H1 (cell line): ENCODE measurements around the gene PRSS12. TPM values are rescaled to one million over a fixed set of nuclear protein-coding genes. Genes with fewer than 3 reads are reported as not detected.

Experiments
- polyA plus RNA-seq, 7 experiments: library from polyadenylated mRNA; depleted of rRNA in 3 of 7; stranded (reverse) in 5 of 7; unstranded in 2 of 7; fragments of >200 nt in 5 of 7; fragments of 200-250 nt in 2 of 7; gene quantifications; 1 replicate in 5 of 7; 2 replicates in 1 of 7; 4 replicates in 1 of 7; pipeline versions ENCODE4 v1.2.1 to v1.2.3, GENCODE V29; 2011 to 2013; ENCODE audit warnings: missing spikeins in 2 of 7, mixed read lengths in 2 of 7
- total RNA-seq: library from RNA; stranded (reverse); fragmentation: NEBNext Ultra II Directional; extraction: Animal tissue kit (Norgen Biotek cat#: 25700); gene quantifications from 2 replicates; pipeline ENCODE4 v1.2.1, GENCODE V29; 2021
- TF ChIP-seq, protein P1 (sequence below): IDR thresholded peaks from 2 replicates; pipeline ENCODE4 v1.6.1; 2011; ENCODE audit warnings: low read length, improper control_type of control experiment
- TF ChIP-seq, protein P2 (sequence below), 3 experiments: IDR thresholded peaks; 1 replicate in 2 of 3; 2 replicates in 1 of 3; pipeline versions ENCODE4 v1.5.1 to v1.6.1; 2011; ENCODE audit warnings: low read length in 3 of 3, mild to moderate bottlenecking in 3 of 3, inconsistent platforms in 2 of 3, low read depth in 1 of 3, moderate library complexity in 1 of 3; ENCODE audit not compliant: insufficient read depth in 1 of 3; ENCODE audit errors: control extremely low read depth in 1 of 3

Gene PRSS12
- total and polyA plus RNA-seq, 2 of the 8 experiments (the other 6 are each of a cell fraction or from before 2014, with no cell fraction given) = 2.6 to 9.3 TPM

DNA sequence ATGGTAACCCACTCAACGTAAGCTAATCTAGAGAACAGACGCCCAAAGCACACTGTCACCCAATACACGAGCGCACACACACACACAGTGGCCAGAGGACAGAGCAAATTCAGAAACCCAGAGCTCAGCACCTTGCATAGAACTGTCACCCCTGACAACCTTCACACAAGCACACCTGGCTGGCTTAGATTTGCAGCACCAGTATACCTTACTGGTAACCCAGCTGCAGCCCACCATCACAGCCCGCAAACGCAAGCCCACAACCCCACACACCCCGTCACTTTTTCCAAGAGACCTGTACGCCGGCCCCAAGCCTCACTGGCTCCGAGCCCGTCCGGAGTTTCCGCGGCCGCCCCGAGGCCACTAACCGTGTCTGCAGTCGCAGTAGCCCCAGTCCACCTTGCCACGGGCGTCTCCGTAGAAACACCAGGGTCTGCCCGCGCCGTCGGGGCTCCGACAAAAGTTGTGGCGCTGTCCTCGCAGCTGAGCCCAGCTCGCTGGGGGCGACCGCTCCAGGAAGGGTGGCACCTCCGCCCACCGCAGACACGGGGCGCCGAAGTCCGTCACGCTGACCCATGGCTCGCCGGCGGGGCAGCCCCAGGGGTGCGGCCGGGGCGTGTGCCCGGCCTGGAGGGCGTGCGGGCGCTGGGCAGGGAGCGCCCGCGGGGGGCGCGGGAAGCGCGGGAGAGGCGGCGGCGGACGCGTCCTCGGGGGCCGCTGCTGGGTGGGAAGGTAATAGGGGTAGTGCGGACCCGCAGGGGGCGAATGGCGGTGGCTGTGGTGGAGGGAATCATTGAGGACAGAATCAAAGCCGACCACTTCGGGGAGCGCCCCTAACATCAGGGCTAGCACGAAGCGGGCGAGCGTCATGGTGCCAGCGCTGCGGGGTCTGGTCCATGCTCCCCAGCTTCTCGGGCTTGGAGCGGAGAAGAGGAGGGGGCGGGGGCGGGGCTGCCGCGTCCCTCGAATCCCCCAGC is 664 bp downstream of the PRSS12 start (continued):
- TF ChIP-seq, protein P1, sequence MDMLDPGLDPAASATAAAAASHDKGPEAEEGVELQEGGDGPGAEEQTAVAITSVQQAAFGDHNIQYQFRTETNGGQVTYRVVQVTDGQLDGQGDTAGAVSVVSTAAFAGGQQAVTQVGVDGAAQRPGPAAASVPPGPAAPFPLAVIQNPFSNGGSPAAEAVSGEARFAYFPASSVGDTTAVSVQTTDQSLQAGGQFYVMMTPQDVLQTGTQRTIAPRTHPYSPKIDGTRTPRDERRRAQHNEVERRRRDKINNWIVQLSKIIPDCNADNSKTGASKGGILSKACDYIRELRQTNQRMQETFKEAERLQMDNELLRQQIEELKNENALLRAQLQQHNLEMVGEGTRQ = no peak
- TF ChIP-seq, protein P2, sequence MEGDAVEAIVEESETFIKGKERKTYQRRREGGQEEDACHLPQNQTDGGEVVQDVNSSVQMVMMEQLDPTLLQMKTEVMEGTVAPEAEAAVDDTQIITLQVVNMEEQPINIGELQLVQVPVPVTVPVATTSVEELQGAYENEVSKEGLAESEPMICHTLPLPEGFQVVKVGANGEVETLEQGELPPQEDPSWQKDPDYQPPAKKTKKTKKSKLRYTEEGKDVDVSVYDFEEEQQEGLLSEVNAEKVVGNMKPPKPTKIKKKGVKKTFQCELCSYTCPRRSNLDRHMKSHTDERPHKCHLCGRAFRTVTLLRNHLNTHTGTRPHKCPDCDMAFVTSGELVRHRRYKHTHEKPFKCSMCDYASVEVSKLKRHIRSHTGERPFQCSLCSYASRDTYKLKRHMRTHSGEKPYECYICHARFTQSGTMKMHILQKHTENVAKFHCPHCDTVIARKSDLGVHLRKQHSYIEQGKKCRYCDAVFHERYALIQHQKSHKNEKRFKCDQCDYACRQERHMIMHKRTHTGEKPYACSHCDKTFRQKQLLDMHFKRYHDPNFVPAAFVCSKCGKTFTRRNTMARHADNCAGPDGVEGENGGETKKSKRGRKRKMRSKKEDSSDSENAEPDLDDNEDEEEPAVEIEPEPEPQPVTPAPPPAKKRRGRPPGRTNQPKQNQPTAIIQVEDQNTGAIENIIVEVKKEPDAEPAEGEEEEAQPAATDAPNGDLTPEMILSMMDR (IDR thresholded peaks at IDR 0.05; ENCODE audit: control extremely low read depth in 1 of 3, insufficient read depth in 1 of 3, low read depth in 1 of 3, low read length in 3 of 3) = no peak
